T-helper 1 cell (primary cell): Measurements from ENCODE around the gene GHRH.

Experiments used
- DNase-seq, 5 donors: peaks; one replicate each; pipeline ENCODE4 v3.0.0-alpha.2; 2012 to 2020

The GHRH gene

GRCh38 chr20:37236462-37236861 lies 25.2 kb downstream of the GHRH start:
- no peak for DNase-seq

- DNase-seq = no peak
Observed at GRCh38 chr20:37235065-37235464, 26.5 kb downstream of the GHRH start.

GRCh38 chr20:37234254-37234581 lies 27.4 kb downstream of the GHRH start:
- no peak for DNase-seq

GRCh38 chr20:37233548-37234253 lies 27.9 kb downstream of the GHRH start:
- no peak for DNase-seq

GRCh38 chr20:37231947-37232630 lies 29.5 kb downstream of the GHRH start:
- DNase-seq = no peak

- no peak for DNase-seq
Observed at GRCh38 chr20:37230200-37230599, 31.4 kb downstream of the GHRH start.

GRCh38 chr20:37229357-37229756 lies 32.3 kb downstream of the GHRH start:
- DNase-seq = no peak

GRCh38 chr20:37228656-37229055 lies 33.0 kb downstream of the GHRH start:
- no peak for DNase-seq

- no peak for DNase-seq
Observed at GRCh38 chr20:37228082-37228481, 33.5 kb downstream of the GHRH start.

GRCh38 chr20:37226889-37227288 lies 34.7 kb downstream of the GHRH start:
- no peak for DNase-seq

- no peak for DNase-seq
Observed at GRCh38 chr20:37225146-37225545, 36.5 kb downstream of the GHRH start.

GRCh38 chr20:37223053-37223452 lies 38.6 kb downstream of the GHRH start:
- DNase-seq = no peak

GRCh38 chr20:37222086-37222485 lies 39.5 kb downstream of the GHRH start:
- no peak for DNase-seq

- DNase-seq = no peak
Observed at GRCh38 chr20:37220731-37221130, 40.9 kb downstream of the GHRH start.

- no peak for DNase-seq
Observed at GRCh38 chr20:37219751-37220668, 41.6 kb downstream of the GHRH start.

GRCh38 chr20:37218976-37219375 lies 42.6 kb downstream of the GHRH start:
- DNase-seq = no peak

- DNase-seq = no peak
Observed at GRCh38 chr20:37218441-37218840, 43.2 kb downstream of the GHRH start.

- no peak for DNase-seq
Observed at GRCh38 chr20:37209661-37210314, 51.8 kb downstream of the GHRH start.

GRCh38 chr20:37209193-37209592 lies 52.4 kb downstream of the GHRH start:
- no peak for DNase-seq

- no peak for DNase-seq
Observed at GRCh38 chr20:37207171-37207570, 54.4 kb downstream of the GHRH start.

- DNase-seq = no peak
Observed at GRCh38 chr20:37205794-37206193, 55.8 kb downstream of the GHRH start.

- DNase-seq = no peak
Observed at GRCh38 chr20:37205130-37205529, 56.5 kb downstream of the GHRH start.

GRCh38 chr20:37204056-37204455 lies 57.6 kb downstream of the GHRH start:
- DNase-seq = no peak
